PC-9 (cell line): ENCODE measurements around the gene RAB30.

Experiments
- EZH2 ChIP-seq: fragments of 200-600 bp; sonication (generic); IDR thresholded peaks from 2 replicates; pipeline ENCODE4 v1.8.0; 2017; ENCODE audit warnings: antibody characterized with exemption, low read depth
- TF ChIP-seq, protein P1 (sequence below): fragments of 200-600 bp; sonication (generic); conservative IDR thresholded peaks from 2 replicates; pipeline ENCODE4 v1.6.1; 2017; ENCODE audit warnings: mixed run types, antibody characterized with exemption, mild to moderate bottlenecking, moderate library complexity

DNA sequence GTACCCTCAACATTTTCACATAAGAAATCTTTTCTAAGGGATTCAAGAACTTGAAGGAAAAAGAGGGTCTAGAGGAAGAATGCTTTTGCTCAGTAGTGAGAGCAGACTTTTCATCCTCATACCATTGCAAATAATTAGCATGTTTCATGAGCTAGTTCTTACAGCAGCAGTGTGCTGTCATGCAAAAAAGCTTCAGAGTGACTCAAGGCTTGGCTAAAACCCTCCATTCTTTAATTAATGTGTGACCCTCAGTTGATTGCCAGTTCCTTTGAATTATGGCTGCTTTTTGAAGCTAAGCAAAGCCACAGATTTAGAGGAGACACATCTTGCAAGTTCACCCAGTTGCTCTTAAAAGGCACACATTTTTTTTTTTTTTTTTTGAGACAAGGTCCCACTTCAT lies 48.6 kb upstream of the RAB30 start:
- TF ChIP-seq, protein P1, sequence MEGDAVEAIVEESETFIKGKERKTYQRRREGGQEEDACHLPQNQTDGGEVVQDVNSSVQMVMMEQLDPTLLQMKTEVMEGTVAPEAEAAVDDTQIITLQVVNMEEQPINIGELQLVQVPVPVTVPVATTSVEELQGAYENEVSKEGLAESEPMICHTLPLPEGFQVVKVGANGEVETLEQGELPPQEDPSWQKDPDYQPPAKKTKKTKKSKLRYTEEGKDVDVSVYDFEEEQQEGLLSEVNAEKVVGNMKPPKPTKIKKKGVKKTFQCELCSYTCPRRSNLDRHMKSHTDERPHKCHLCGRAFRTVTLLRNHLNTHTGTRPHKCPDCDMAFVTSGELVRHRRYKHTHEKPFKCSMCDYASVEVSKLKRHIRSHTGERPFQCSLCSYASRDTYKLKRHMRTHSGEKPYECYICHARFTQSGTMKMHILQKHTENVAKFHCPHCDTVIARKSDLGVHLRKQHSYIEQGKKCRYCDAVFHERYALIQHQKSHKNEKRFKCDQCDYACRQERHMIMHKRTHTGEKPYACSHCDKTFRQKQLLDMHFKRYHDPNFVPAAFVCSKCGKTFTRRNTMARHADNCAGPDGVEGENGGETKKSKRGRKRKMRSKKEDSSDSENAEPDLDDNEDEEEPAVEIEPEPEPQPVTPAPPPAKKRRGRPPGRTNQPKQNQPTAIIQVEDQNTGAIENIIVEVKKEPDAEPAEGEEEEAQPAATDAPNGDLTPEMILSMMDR = no peak
- no peak for TF ChIP-seq EZH2
